Endothelial cell of umbilical vein (primary cell): ENCODE data around the gene ZNF143. TPM values are rescaled to one million over a fixed set of nuclear protein-coding genes. Genes with fewer than 3 reads are reported as not detected.

Experiments
- BruUV-seq: library from RNA; stranded (reverse); fragments of 400-500 nt; replicated peaks from 2 replicates; lab custom pipeline; 2021; lab: Mats Ljungman, UMichigan
- CTCF ChIA-PET: fragments of 300-600, 350-600 bp; sonication (Branson Sonifier 250); formaldehyde crosslinking; loops from one replicate; lab custom pipeline; 2021; ENCODE audit warnings: antibody characterized with exemption, inconsistent platforms; lab: Charles Lee
- POLR2A ChIA-PET: fragments of 300-600, 350-600 bp; sonication (Branson Sonifier 250); formaldehyde crosslinking; loops from one replicate; lab custom pipeline; 2021; ENCODE audit warnings: antibody characterized with exemption, inconsistent platforms; lab: Charles Lee
- DNase-seq: peaks from one replicate; pipeline ENCODE4 v3.0.0-alpha.2; 2011; ENCODE audit warnings: low read depth, low spot score
- FAIRE-seq: peaks from 2 replicates; lab custom pipeline; 2011; peaks lifted over from hg19 to GRCh38; lab: Jason Lieb, UNC
- H2AFZ ChIP-seq: 2 replicates; pipeline ENCODE4 v1.6.0; 2012; ENCODE audit warnings: low read depth, low read length, control low read depth, inconsistent platforms
- H3K27ac ChIP-seq: 2 replicates; pipeline ENCODE4 v1.5.1; 2011; ENCODE audit warnings: low read depth, mild to moderate bottlenecking, control low read depth, low read length, moderate library complexity; ENCODE audit not compliant: insufficient read depth
- H3K27me3 ChIP-seq, 2 experiments: 2 replicates each; pipeline versions ENCODE4 v1.6.0 to v1.6.1; 2011; ENCODE audit warnings: low read length in 2 of 2, mixed read lengths in 1 of 2; ENCODE audit not compliant: control insufficient read depth in 2 of 2, insufficient read depth in 2 of 2
- H3K36me3 ChIP-seq, 2 experiments: 2 replicates in 1 of 2; 3 replicates in 1 of 2; pipeline ENCODE4 v1.5.1; 2011; ENCODE audit warnings: low read length in 2 of 2, mild to moderate bottlenecking in 1 of 2, moderate library complexity in 1 of 2; ENCODE audit not compliant: control insufficient read depth in 2 of 2, insufficient read depth in 2 of 2; ENCODE audit errors: extremely low read depth in 1 of 2
- H3K4me1 ChIP-seq: 3 replicates; pipeline ENCODE4 v1.5.1; 2011; ENCODE audit warnings: mild to moderate bottlenecking, low read length; ENCODE audit not compliant: control insufficient read depth, insufficient read depth; ENCODE audit errors: extremely low read depth
- H3K4me2 ChIP-seq: 2 replicates; pipeline ENCODE4 v1.6.1; 2011; ENCODE audit warnings: low read length, control low read depth, mixed read lengths; ENCODE audit not compliant: insufficient read depth
- H3K4me3 ChIP-seq, 3 experiments: fragments of 200-600 bp in 1 of 3; sonication (generic), shearing (Covaris generic) in 1 of 3; replicated peaks in 1 of 3; 2 replicates each; pipeline ENCODE4 v1.5.1; 2011 to 2016; ENCODE audit warnings: control low read depth in 3 of 3, low read length in 3 of 3, mild to moderate bottlenecking in 2 of 3, inconsistent platforms in 1 of 3, low read depth in 1 of 3, moderate library complexity in 1 of 3; ENCODE audit not compliant: insufficient read depth in 1 of 3
- H3K79me2 ChIP-seq: 2 replicates; pipeline ENCODE4 v1.6.0; 2012; ENCODE audit warnings: low read length, inconsistent platforms; ENCODE audit not compliant: control insufficient read depth, insufficient read depth
- H3K9ac ChIP-seq: replicated peaks from 2 replicates; pipeline ENCODE3; 2011; ENCODE audit warnings: low read length, control low read depth; ENCODE audit not compliant: insufficient read depth; ENCODE audit errors: extremely low read depth
- H3K9me1 ChIP-seq: replicated peaks from 3 replicates; pipeline ENCODE4 v1.6.0; 2011; ENCODE audit warnings: mild to moderate bottlenecking, low read length; ENCODE audit not compliant: control insufficient read depth, insufficient read depth; ENCODE audit errors: extremely low read depth
- H3K9me3 ChIP-seq: replicated peaks from 2 replicates; pipeline ENCODE4 v1.5.1; 2012; ENCODE audit warnings: low read length, inconsistent platforms; ENCODE audit not compliant: control insufficient read depth, insufficient read depth
- H4K20me1 ChIP-seq: replicated peaks from 2 replicates; pipeline ENCODE3; 2011; ENCODE audit warnings: mild to moderate bottlenecking, low read length; ENCODE audit not compliant: control insufficient read depth, insufficient read depth; ENCODE audit errors: extremely low read depth
- EZH2 ChIP-seq: IDR thresholded peaks from 2 replicates; pipeline ENCODE4 v1.6.1; 2012; ENCODE audit warnings: borderline replicate concordance, low read depth, mild to moderate bottlenecking, moderate library complexity, low read length, inconsistent platforms; ENCODE audit not compliant: severe bottlenecking
- FOS ChIP-seq: IDR thresholded peaks from 2 replicates; pipeline ENCODE4 v1.6.1; 2011; ENCODE audit warnings: mild to moderate bottlenecking, low read length, moderate library complexity, borderline replicate concordance; ENCODE audit not compliant: insufficient read depth
- GATA2 ChIP-seq: IDR thresholded peaks from 2 replicates; pipeline ENCODE4 v1.7.0; 2011; ENCODE audit warnings: low read depth, mild to moderate bottlenecking, moderate library complexity, mixed read lengths, low read length; ENCODE audit not compliant: insufficient read length, insufficient read depth
- JUN ChIP-seq: IDR thresholded peaks from 2 replicates; pipeline ENCODE4 v1.6.1; 2011; ENCODE audit warnings: borderline replicate concordance, low read depth; ENCODE audit not compliant: insufficient read length, insufficient read depth
- MYC ChIP-seq: IDR thresholded peaks from one replicate; pipeline ENCODE4 v1.6.1; 2011; ENCODE audit warnings: mild to moderate bottlenecking, low read depth, low read length
- POLR2A ChIP-seq: IDR thresholded peaks from 2 replicates; pipeline ENCODE4 v1.6.1; 2012; ENCODE audit warnings: low read depth, mild to moderate bottlenecking, control low read depth, low read length
- POLR2AphosphoS5 ChIP-seq: IDR thresholded peaks from 2 replicates; pipeline ENCODE4 v1.6.1; 2012; ENCODE audit warnings: low read depth, mild to moderate bottlenecking, control low read depth, low read length, moderate library complexity; ENCODE audit not compliant: insufficient read depth
- dilution Hi-C: fragments of 300-500 bp; cut with MboI; formaldehyde crosslinking; loops from one replicate; pipeline ENCODE4 v1.15.0; 2019; ENCODE audit warnings: low sequenced_read_pairs; ENCODE audit not compliant: extremely low pct_ligation_motif_present
- intact Hi-C: fragments of 100-400 bp; cut with micrococcal nuclease; formaldehyde crosslinking; loops from one replicate; pipeline ENCODE4 v1.10.0; 2022
- polyA plus RNA-seq, 4 experiments: library from polyadenylated mRNA; depleted of rRNA in 3 of 4; stranded (reverse) in 3 of 4; unstranded in 1 of 4; fragments of >200 nt; gene quantifications; 2 replicates each; pipeline versions ENCODE4 v1.2.1 to v1.2.3, GENCODE V29; 2011 to 2012; ENCODE audit warnings: missing spikeins in 1 of 4
- total RNA-seq: library from RNA; stranded (reverse); gene quantifications from 2 replicates; pipeline ENCODE4 v1.2.3, GENCODE V29; 2021
- TF ChIP-seq, protein P1 (sequence below): IDR thresholded peaks from 2 replicates; pipeline ENCODE4 v1.6.1; 2011; ENCODE audit not compliant: insufficient read depth, insufficient read length
- TF ChIP-seq, protein P2 (sequence below), 2 donors: IDR thresholded peaks; 1 replicate in 1 of 2; 2 replicates in 1 of 2; pipeline ENCODE4 v1.5.1; 2011; ENCODE audit warnings: low read length in 2 of 2, mild to moderate bottlenecking in 2 of 2, moderate library complexity in 2 of 2, control low read depth in 1 of 2, inconsistent platforms in 1 of 2, low read depth in 1 of 2; ENCODE audit not compliant: insufficient read depth in 1 of 2; ENCODE audit errors: extremely low read depth in 1 of 2

The ZNF143 gene
- total and polyA plus RNA-seq, 2 donors (not counting 3 experiments of a cell fraction or from before 2014, with no cell fraction given), result 19.0 to 29.8 TPM

DNA sequence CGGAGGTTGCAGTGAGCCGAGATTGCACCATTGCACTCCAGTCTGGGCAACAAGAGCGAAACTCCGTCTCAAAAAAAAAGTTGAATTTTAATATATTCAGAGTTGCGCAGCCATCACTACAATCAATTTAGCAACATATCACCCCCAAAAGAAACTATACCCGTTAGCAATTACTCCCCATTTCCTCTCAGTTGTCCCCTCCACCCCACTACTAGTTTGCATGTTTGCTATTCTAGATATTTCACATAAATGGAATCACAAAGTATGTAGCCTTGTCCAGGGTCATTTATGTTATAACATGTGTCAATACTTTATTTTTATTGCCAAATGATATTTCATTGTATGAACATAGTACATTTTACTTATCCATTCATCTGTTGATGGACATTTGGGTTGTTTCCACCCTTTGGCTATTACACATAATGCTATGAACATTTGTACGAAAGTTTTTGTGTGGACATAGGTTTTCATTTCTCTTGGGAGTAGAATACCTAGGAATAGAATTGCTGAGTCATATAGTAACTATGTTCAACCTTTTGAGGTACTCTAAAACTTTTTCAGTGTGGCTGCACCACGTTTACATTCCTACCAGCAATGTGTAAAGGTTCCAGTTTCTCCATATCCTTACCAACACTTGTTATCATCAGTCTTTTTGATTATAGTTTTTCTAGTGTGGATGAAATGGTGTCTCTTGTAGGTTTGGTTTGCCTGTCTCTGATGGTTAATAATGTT lies 2.2 kb downstream of the ZNF143 start:
- no peaks in the 10 kb centered on the region for H3K9me1 ChIP-seq
- H3K4me2 ChIP-seq, result peak overlapping the region; percentile 32
- no peaks in the 10 kb centered on the region for H3K27me3 ChIP-seq
- no peak overlapping the region for H3K9ac ChIP-seq
- no peaks in the 10 kb centered on the region for H3K36me3 ChIP-seq
- H3K4me1 ChIP-seq, result peaks cover 15% of the 10 kb centered on the region
- no peaks in the 10 kb centered on the region for H4K20me1 ChIP-seq
- DNase-seq (no peak), FAIRE-seq (no peak)
- H3K27ac ChIP-seq, result no peak overlapping the region
- H3K79me2 ChIP-seq, result peaks cover 45% of the 10 kb centered on the region
- H3K4me3 ChIP-seq, result no peak overlapping the region
- intact Hi-C loops (loop anchor here (5.0 kb wide), 1 partner anchor 269 kb away; no protein-coding TSS in a partner anchor), dilution Hi-C loops (no loop called here)
- BruUV-seq, result no TSS peak
- ChIA-PET POLR2A (no interaction called here), CTCF (no interaction called here)
- no peak overlapping the region for H2AFZ ChIP-seq
- TF ChIP-seq FOS (no peak), EZH2 (no peak), MYC (no peak), JUN (no peak), POLR2A (no peak), GATA2 (no peak), POLR2AphosphoS5 (no peak)
- TF ChIP-seq, protein P1, sequence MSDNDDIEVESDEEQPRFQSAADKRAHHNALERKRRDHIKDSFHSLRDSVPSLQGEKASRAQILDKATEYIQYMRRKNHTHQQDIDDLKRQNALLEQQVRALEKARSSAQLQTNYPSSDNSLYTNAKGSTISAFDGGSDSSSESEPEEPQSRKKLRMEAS, result no peak
- TF ChIP-seq, protein P2, sequence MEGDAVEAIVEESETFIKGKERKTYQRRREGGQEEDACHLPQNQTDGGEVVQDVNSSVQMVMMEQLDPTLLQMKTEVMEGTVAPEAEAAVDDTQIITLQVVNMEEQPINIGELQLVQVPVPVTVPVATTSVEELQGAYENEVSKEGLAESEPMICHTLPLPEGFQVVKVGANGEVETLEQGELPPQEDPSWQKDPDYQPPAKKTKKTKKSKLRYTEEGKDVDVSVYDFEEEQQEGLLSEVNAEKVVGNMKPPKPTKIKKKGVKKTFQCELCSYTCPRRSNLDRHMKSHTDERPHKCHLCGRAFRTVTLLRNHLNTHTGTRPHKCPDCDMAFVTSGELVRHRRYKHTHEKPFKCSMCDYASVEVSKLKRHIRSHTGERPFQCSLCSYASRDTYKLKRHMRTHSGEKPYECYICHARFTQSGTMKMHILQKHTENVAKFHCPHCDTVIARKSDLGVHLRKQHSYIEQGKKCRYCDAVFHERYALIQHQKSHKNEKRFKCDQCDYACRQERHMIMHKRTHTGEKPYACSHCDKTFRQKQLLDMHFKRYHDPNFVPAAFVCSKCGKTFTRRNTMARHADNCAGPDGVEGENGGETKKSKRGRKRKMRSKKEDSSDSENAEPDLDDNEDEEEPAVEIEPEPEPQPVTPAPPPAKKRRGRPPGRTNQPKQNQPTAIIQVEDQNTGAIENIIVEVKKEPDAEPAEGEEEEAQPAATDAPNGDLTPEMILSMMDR (IDR thresholded peaks at IDR 0.05; ENCODE audit: extremely low read depth in 1 of 2, insufficient read depth in 1 of 2, low read depth in 1 of 2, low read length in 2 of 2), result no peak
- no peaks in the 10 kb centered on the region for H3K9me3 ChIP-seq
